Measurements from ENCODE around the gene ANXA2. TPM values are rescaled to one million over a fixed set of nuclear protein-coding genes. Genes with fewer than 3 reads are reported as not detected.

Gene ANXA2
- total RNA-seq, 1 experiment from 2014 or later, result 2,975 TPM

- DNase-seq (ENCODE audit: low spot score), result no peak
These were observed 8.3 kb downstream of the ANXA2 start for GRCh38 chr15:60389261-60390077.

- DNase-seq (ENCODE audit: low spot score), result no peak
These were observed 10.5 kb downstream of the ANXA2 start for GRCh38 chr15:60387321-60387720.

DNA sequence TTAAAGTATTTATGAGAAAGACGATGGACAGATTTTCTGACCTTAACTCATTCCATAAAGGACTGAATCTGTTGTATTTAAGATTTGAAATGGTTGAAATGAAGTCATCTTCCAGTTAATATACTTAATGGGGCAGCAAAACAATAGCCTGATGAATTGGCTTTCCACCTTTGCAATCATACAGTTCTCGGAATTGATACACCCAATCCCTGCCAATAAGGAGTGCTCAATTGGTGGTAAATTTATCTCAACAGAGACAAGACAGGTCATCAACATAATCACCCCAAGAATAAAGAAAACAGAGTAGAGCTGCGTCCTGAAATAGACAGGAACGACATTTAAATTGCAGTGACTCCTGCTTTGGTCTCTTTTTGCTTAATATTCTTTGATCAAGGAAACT lies 11.2 kb downstream of the ANXA2 start:
- DNase-seq (ENCODE audit: low spot score), result no peak

- no peak for DNase-seq (ENCODE audit: low spot score)
These were observed 11.9 kb downstream of the ANXA2 start for GRCh38 chr15:60385620-60386552.

DNA sequence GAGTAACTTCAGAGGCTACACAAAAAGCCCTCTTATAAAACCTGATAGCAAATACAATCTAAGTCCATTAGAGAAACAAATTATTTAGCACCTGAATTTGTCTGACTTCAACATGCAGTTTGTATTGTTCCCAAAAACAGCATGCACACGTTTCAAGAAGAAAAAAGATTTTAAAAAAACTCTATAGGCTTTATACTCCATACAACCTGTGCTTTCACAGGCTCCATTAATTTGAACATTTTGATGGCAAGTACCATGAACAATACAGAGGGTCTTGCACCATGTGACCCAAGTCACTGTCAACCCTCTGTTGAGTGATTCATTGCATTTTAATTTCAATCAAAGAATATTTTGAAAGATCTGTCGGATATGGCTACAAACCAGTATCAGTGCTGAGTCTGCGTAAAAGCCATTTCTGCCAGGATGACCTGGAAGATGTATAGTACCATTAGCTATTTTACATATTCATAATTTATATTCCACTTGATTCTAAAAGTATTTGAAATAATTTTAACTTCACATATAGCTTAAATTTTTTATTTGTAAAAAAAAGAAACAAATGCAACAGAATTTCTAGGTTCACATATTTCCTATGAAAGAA lies 13.2 kb downstream of the ANXA2 start:
- DNase-seq (ENCODE audit: low spot score), result no peak

DNA sequence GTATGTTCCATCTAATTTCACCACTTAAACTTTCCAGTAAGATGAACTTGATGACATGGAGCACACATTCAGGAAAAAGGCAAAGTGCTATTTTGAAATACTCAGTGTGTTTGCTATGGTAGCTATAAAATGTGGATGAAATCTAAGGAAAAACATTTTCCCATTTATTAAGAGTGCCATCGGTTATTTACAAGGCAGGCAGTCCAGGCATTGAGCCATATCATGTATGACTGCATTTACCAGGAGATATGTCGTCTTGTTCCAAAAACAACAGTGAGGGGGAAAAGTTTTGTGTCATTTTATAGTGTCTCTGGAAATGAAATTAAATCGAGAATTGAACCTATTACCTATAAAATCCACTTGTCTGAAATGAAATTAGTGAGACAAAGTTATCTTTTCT lies 13.7 kb downstream of the ANXA2 start:
- DNase-seq (ENCODE audit: low spot score), result no peak

DNA sequence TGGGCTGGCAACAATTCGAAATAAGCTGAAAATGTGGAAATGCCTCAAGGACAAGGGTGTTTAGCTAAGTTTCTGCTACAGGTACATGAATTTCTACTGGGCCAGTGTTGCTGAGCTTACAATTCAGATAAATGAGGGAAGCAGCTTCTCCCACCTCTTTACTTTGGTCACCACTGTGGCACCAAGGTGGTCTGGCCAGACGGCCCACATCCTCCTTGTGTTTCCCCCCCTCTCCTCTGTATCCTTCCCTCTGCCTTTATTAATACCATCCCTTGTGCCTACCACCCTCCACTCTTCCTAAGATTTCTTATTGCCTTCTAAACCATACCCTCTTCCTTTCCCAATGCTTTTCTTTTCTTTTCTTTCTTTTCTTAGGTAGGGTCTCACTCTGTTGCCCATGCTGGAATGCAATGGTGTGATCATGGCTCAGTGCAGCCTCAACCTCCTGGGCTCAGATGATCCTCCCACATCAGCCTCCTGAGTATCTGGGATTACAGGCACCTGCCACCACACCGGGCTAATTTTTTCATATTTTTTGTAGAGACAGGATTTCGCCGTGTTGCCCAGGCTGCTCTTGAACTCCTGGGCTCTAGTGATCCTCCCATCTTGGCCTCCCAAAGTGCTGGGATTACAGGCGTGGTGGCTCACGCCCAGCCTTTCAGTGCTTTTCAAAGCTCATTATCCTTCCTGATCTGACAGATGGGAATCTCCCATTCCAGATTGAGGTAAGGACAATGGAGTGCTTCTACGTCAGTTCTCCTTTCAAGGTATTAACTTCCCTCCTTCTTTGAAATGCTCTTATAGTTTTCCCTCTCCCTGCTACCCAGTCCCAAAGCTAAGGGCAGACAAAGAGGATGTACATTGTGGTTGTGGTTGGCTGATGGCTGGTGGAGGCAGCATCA lies 14.8 kb downstream of the ANXA2 start:
- no peak for DNase-seq (ENCODE audit: low spot score)

DNA sequence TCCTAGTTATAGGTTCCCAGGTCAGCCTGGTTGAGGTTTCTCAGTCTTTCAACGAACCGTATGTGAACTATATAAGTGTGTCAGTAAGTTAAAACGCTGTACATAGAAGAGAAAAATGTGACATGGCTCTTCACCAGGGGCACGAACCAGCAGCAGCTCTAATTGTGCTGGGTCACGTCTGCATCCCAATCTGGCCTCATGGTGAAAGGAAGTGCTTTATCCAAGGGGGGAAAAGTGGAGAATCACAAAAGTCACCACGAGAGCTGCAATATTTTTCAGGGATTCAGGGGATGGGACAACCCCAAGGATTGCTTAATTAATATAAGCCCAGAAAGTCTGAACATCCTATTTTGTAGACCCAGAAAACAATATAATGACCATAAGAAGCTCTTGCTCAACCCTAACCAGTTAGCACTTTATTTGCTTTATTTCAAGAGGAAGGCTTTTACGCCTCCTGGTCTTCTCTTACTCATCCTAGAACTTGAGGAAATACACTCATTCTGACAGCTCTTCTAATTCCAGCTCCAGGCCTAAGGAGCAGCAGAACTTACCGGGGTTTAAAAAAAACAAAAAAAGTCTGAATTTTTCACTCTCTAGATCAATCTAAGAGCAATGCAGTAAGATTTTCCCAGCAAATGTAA lies 16.5 kb downstream of the ANXA2 start:
- DNase-seq (ENCODE audit: low spot score), result no peak

DNA sequence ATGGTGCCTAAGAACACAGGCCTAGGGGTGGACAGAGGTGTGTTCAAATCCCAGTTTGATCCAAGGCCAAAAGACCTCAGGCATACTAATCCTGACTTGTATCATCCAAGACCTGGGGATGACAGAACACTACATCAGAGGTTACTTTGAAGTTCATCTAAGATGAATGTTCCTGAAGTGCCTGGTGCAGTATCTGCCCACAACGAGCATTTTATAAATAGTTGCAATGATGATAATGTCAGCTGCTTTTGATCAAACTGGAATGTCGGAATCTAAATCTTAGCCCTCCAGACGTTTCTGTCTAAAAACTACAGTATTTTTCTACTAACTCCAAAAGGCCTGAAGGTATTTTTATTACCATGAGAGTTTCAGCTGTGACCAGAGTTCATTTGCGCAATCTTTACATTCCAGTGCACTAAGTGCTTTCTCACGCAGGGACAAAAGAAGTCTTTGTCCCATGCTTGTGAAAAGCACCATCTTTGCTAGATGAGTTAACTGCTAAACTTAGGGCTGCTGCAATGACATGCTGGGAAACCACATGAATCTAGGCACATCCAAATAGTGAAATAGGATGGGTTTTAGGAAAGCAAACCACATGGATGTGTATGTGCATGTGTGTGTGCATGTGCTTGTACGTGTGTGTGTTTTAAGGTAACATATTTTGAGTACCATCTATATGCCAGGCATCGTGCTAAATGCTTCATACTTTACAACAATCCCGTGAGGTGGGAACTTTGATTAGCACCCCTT lies 18.1 kb downstream of the ANXA2 start:
- peak; percentile 99 for DNase-seq (ENCODE audit: low spot score)

- no peak for DNase-seq (ENCODE audit: low spot score)
These were observed 18.6 kb downstream of the ANXA2 start for GRCh38 chr15:60379185-60379524.

- no peak for DNase-seq (ENCODE audit: low spot score)
These were observed 21.1 kb downstream of the ANXA2 start for GRCh38 chr15:60376677-60377095.

DNA sequence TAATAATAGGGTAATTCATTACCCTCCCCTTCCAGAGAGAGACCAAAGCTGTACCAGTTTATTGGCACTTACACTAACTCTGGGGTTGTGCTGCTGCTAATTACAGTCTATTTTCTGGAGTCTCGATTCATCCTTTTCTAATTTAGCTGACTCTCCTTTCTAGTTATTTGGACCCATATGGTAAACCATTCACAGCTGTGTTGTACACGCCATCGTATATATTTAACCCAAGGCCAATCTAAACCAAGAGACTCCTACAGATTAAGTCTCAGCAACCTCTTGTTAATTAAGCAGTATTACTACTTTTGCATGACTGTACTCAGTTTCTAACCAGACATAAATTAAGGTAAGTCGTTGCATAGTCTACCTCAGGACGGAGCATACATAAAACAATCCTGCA lies 22.5 kb downstream of the ANXA2 start:
- DNase-seq (ENCODE audit: low spot score), result no peak

DNA sequence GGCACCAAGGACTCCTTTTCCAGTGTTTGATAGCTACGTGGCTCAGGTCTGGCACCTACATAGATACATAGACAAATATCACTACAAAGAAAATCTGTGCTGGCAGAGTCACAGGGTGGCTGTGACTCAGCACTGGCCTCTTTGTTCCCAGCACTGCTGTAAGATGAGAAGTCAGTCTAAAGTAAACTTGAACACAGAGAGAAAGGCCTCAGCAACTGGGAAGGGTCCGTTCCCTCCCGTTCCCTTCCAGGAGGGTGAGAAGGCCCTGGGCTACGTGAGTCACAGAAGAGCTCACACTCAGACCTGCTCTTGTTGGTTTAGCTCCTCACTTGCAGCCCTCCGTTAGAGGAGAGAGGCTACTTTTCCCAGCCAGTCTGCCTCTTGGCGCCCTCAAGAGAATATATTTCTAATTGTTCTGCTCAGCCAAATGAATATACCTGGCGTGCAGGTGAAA lies 23.1 kb downstream of the ANXA2 start:
- peak; percentile 99 for DNase-seq (ENCODE audit: low spot score)

GRCh38 chr15:60374209-60374608 lies 23.6 kb downstream of the ANXA2 start:
- no peak for DNase-seq (ENCODE audit: low spot score)

GRCh38 chr15:60373745-60374144 lies 24.0 kb downstream of the ANXA2 start:
- DNase-seq (ENCODE audit: low spot score), result no peak

GRCh38 chr15:60373327-60373726 lies 24.5 kb downstream of the ANXA2 start:
- DNase-seq (ENCODE audit: low spot score), result no peak

DNA sequence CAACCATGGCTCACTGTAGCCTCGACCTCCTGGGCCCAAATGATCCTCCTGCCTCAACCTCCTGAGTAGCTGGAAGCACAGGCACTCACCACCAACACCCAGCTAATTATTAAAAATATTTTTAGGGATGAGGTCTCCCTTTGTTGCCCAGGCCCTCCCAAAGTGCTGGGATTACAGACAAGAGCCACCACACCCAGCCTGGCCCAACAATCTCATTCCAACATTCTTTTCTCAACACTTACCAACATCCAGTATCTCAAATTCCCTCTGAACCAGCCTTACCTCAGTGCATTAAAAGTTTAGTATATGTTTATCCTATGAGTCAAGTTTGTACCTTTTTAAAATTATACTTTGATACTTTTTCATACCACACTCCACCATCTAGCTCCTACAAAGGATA lies 25.0 kb downstream of the ANXA2 start:
- DNase-seq (ENCODE audit: low spot score), result no peak

DNA sequence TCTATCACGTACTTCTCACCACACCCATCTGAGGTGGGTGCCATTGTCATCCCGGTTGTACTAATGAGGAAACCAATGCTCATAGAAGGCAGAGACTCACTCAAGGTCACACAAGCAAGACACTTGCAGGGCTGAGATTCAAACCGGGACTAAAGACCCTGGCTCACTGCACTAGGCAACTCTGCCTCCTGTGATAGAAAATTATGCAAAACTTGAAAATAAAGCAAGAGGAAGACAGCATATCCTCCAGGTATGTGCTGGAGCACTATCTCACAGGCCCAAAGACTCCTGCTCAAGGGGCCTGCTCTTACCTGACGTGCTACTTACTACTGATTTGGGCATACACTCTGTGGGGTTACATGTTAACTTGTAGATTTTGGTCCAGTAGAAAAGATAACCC lies 25.6 kb downstream of the ANXA2 start:
- DNase-seq (ENCODE audit: low spot score), result no peak

DNA sequence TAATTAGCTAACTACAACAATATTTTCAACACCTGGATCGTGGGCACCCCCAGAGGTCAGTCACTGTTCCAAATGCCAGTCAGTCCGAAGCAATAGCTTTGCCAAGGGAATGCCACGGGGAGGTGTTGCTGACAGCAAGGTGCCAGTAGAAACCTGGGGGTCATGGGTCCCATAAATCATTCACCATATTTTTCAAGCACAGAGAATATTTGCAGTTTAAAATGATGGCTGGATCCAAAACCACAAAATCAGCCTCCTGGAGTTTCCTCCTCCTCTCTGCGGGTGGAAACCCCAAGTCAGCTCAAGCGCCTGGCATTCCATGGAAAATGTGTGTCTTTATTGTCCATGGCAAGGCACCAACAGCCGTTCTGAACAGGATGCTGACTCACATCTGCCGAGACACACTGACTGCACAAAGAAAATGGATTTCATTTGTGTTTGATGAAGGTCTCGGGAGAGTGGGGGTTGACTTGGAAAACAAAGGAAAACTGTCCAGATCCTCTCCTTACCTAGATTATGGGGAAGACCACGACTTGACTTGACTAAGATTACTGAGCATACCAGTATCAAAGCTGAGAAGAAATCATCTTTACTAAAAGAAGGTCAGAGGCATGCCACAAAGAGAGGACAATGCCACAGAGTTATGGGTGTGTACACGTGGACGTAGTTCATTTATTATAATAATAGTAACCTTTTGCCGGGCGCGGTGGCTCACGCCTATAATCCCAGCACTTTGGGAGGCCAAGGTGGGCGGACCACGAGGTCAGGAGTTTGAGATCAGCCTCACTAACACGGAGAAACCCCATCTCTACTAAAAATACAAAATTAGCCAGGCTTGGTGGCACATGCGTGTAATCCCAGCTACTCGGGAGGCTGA lies 26.4 kb downstream of the ANXA2 start:
- DNase-seq (ENCODE audit: low spot score), result peak; percentile 99
